HG02798 (cell line): ENCODE results near the gene STXBP1.

Source experiments
- ATAC-seq: cut with Tn5 transposase; IDR thresholded peaks from one replicate; pipeline ENCODE4 v1.9.1; 2021; ENCODE audit warnings: mild to moderate bottlenecking; ENCODE audit not compliant: unreplicated experiment, poor library complexity

The STXBP1 gene

GRCh38 chr9:127684576-127684975 is 72.5 kb downstream of the STXBP1 start:
- no peak for ATAC-seq

DNA sequence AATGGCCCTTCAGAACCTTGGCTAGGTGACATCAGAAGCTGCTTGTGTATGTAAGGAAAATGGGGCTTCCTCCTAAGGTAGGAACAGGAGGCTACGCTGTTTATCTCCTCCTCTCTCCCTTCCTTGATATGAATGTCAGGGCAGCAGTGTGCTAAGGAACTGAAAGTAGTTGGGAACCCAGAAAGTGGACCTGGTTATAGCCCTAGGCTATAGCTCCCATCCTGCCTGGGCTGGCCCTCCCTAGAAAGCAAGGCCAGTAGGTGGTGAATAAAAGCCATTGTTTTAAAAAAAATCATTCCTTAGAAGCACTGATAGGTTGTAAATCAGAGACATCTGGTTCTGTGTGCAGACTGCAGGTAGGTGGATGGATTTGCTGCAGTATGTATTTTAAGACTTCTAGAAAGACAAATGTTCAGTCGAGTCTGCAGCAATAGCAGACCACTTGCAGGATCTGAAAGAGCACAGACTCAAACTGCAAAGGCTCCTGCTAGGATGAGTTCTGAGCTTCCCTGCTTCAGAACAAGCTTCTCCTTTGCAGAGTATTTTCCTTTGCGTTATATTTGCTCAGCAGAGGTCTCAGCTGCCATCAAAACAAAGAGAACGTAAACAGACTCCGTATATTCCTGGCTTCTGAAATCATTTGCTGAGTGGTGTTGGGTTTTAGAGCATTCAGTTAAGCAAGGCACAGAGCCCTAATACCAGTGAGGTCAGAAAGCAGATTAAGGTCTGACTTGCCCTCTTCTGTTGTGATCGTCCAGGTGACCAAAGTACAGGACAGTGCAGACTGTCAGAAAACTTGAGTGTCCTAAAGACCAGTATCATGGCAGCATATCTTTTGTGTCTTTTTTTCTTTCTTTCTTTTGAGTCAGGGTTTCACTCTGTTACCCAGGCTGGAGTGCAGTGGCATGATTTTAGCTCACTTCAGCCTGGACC is 74.7 kb downstream of the STXBP1 start:
- ATAC-seq: no peak

DNA sequence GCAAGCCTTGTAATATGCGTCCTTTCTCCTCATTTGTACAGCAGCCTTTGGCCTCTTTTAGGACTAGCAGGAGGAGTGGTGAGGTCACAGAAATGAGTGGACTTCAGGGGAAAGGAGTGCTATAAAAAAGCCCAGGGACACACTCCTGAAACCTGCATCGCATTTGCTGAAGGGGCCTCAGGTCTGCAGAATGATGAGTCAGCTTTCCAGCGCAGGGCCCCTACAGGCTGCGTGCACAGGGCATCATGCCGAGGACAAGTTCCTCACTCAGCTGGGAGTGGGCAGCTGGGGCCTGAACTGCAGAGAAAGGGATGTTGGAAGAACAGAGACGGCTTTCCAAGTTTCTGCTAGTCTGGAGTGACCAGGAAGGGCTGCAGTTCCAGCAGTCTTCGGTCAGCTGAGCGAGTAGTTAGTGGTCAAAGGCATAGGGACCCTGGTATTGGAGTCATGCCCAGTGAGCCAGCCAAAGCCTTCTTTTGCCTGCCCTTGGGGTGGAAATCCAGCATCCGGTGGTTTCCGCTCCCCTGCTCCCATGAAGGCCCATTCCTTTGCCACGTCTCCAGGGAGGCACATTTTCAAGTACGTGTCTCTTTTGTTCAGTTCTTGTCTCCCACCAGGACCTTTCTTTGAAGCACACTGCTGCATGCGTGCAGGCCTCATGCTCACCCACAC is 77.4 kb downstream of the STXBP1 start:
- no peak for ATAC-seq

- ATAC-seq: no peak
Observed at GRCh38 chr9:127690735-127691134, 78.7 kb downstream of the STXBP1 start.

- no peak for ATAC-seq
Observed at GRCh38 chr9:127692071-127692470, 80.0 kb downstream of the STXBP1 start.

- no peak for ATAC-seq
Observed at GRCh38 chr9:127693143-127693542, 81.1 kb downstream of the STXBP1 start.

- no peak for ATAC-seq
Observed at GRCh38 chr9:127693697-127694096, 81.6 kb downstream of the STXBP1 start.

DNA sequence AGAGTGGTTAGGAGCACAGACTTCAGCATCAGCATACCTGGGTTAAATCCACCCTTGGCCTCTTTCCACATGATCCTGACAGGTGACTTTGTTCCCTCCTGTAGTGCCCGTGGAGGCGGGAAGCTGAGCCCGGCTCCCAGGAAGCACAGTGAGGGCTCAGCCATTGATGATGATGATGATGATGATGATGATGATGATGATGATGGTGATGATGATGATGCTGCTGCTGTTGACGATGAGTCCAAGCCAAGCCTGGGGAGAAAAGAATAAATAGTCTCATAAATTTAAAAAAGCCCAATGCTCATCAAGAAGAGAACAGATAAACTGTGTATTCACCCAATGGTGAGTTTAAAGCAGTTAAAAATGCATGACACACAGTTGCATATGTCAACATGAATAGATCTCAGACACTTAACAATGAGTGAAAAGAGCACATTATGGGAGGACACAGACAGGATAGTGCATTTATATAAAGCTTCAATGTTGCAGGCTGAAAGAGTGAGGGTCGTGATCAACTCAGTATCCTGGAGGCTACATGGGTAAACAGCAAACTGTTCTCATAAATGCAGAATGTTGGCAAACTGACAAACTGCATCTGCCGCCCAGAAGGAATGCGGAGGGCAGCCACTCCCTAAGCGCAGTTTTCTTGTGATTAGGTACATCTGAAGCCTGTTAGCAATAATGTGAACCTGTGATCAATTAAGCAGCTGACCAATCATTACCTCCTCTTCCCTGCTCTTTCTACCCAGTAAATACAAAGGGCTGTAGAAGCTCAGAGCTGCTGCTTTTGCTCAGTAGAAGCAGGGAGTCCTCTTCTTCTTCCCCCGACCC is 83.0 kb downstream of the STXBP1 start:
- no peak for ATAC-seq

DNA sequence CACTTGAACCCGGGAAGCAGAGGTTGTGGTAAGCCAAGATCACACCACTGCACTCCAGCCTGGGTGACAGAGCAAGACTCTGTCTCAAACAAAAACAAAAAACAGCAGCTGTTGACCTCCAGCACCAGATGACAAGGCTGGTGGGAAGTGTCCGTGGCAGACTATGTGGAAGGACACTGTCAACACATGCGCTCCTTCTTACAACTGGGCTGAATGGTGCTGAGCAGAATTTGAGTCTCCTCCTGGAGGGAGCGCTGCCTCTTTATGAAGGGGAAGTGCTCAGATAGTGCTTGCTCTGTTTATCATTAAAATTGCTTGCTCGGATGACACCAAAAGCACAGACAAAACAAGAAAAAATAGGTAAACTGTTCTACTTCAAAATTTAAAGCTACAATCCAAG is 85.5 kb downstream of the STXBP1 start:
- no peak for ATAC-seq

GRCh38 chr9:127698386-127698785 is 86.3 kb downstream of the STXBP1 start:
- no peak for ATAC-seq

DNA sequence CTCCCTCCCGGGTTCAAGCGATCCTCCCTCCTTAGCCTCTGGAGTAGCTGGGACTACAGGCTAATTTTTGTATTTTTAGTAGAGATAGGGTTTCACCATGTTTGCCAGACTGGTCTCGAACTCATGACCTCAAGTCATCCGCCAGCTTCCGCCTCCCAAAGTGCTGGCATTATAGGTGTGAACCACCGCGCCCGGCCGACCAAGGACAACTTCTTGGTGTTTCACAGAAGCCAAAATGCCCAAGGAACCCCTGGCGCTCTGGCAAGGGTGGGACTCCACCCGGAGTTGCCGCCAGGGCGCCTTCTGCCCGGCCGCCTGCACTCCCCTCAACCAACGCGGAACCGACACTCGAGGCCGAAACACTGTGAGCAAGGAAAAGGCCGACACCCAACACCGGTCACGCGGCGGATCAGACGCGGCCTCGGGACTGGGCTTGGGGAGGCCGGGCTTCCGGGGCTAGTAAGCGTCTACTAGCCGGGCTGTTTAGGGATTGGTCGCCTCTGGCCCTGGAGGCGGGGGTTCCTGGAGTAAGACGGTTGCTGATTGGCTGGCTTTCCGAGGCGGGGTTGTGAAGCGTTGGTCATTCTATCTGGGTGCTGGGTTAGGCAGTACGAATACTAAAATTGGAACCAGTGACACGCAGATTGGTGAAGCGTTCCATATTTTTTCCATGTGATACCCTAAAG is 87.1 kb downstream of the STXBP1 start:
- ATAC-seq: peak; percentile 73

- ATAC-seq: no peak
Observed at GRCh38 chr9:127700140-127700539, 88.1 kb downstream of the STXBP1 start.

DNA sequence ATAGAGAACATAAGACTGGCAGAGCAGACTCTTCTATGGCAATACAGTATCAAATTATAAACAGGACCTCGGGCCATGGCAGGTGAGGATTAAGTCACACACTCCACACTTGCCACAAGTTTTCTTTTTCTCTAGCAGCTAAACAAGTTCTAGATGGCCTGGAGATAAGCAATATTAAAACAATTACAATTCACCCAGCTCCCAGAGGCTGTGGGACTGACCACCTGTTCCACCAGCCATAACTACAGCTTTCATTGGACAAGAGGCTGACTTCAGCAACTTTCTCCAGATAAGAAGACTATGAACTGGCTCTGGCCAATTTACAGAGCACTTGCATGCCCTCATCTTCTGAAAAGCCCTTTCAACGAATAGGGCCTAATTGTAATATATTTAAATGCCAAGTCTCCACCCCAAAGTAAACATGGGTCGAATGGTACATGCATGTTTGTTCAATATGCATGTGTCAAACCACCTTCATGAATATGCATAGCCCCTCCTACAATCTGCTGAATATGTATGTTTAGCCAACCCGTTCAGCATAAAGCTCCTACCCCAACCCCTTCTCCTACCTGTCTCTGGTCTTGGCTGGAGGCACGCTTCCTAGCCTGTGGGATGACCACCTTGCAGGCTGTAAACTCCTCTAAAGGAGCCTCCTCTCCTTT is 88.6 kb downstream of the STXBP1 start:
- no peak for ATAC-seq

- no peak for ATAC-seq
Observed at GRCh38 chr9:127703289-127703946, 91.3 kb downstream of the STXBP1 start.

DNA sequence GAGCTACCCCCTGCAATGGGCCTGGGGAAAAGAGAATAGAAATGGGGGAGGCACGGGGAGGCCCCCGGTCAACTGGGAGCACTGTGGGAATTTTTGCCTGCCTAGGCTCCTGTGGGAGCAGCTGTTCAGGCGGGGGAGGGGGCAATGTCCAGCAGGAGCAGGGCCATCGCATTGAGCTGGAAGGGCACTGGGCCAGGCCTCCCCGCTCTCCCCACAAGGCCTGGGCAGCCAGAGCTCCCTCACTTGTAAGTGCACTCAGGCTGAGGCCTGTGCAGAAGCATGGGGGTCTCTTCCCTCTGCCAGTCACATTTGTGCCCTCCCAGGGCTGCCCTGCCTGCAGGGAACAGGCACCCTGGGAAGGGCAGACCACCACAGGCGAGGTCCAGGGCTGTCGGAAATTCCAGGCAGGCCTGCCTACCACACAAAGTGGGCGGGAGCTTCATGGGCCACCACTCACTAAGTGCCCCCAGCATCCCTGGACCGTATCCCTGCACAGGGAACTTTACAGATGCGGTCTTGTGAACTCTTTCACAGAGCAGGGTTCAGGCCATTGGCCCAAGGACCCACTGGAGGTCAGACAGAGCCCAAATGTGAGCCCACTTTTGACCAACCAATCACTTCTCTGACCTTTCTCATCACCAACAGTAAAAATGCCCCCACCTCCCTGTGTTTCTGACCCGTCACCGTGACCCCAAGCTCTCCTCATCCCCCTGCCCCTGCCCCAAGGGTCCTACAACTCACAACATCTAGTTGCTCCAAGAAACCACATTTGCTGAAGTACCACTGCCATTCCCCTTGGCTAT is 93.7 kb downstream of the STXBP1 start:
- no peak for ATAC-seq

DNA sequence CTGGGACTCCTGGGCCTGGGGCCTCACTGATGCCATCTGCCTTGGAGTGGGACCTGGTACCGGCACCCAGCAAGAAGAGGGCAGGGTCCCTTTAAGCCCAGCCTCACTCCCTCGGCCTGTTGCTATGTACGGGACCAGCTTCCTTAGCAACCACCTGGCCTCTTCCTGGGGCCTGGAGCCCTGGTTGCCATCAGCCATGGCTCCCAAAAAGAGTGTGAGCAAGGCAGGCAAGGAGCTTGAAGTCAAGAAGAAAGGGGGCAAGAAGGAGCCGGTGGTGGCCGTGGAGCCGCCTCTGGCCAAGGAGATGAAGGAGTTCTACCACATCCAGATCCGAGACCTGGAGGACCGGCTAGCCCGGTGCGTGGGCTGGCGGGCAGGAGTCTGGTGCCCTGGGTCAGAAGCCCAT is 94.8 kb downstream of the STXBP1 start, which contains the start of gene CFAP157:
Gene CFAP157, plus strand, starts transcription at position 153 of the 406 bp plus-strand sequence. Its CDS starts 44 bp downstream, at position 197.
- no peak for ATAC-seq

- ATAC-seq: no peak
Observed at GRCh38 chr9:127707766-127708165, 95.7 kb downstream of the STXBP1 start.

DNA sequence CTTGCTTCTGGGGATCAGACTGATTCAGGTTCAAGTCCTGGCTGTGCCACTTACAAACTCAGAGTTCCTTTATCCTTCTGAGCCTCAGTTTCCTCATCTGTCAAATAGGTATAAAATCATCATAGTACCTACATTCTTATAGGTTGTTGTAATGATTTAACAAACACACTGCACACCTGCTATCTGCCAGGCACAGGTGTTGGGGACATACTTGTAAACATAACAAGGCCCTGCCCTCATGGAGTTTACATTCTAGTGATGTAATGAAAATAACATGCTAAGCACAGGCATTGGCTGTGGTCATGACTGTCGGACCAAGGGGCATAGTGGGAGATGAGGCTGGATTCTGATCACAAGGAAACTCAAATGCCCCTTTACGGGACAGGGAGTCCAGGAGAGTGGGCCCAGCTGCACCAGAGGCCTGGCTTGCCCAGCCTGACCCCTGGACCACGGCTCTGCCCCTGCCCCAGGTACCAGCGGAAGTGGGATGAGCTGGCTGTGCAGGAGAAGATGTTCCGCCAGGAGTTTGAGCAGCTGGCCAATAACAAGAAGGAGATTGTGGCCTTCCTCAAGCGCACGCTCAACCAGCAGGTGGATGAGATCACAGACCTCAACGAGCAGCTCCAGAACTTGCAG is 97.0 kb downstream of the STXBP1 start:
- ATAC-seq: no peak
